H1 (cell line): ENCODE data around the gene GPR31. TPM values are rescaled to one million over a fixed set of nuclear protein-coding genes. Genes with fewer than 3 reads are reported as not detected.

ENCODE experiments used
- CEBPB ChIP-seq: IDR thresholded peaks from 2 replicates; pipeline ENCODE4 v1.6.1; 2012; ENCODE audit warnings: low read depth, low read length
- polyA plus RNA-seq, 7 experiments: library from polyadenylated mRNA; depleted of rRNA in 3 of 7; stranded (reverse) in 5 of 7; unstranded in 2 of 7; fragments of >200 nt in 5 of 7; fragments of 200-250 nt in 2 of 7; gene quantifications; 1 replicate in 5 of 7; 2 replicates in 1 of 7; 4 replicates in 1 of 7; pipeline versions ENCODE4 v1.2.1 to v1.2.3, GENCODE V29; 2011 to 2013; ENCODE audit warnings: missing spikeins in 2 of 7, mixed read lengths in 2 of 7
- total RNA-seq: library from RNA; stranded (reverse); fragmentation: NEBNext Ultra II Directional; extraction: Animal tissue kit (Norgen Biotek cat#: 25700); gene quantifications from 2 replicates; pipeline ENCODE4 v1.2.1, GENCODE V29; 2021

GPR31 gene
- total and polyA plus RNA-seq, 2 of the 8 experiments (the other 6 are each of a cell fraction or from before 2014, with no cell fraction given) = not detected

- no peak for TF ChIP-seq CEBPB
- TF ChIP-seq, all 59 proteins: peak for 0
Measured at GRCh38 chr6:167154895-167155294, 2.9 kb downstream of the GPR31 start (continued).
